DND-41 (cell line): ENCODE results near the gene MINK1.
A peak's percentile ranks its signal among the peaks of the same experiment; 100 is the strongest.

Experiments
- ATAC-seq: fragments of 200-7000 bp; cut with Tn5 transposase; 3 replicates; pipeline ENCODE4 v1.9.1; 2021; ENCODE audit warnings: low read depth; ENCODE audit not compliant: insufficient read depth
- DNase-seq: peaks from one replicate; pipeline ENCODE4 v3.0.0-alpha.2; 2020
- H2AFZ ChIP-seq: 2 replicates; pipeline ENCODE4 v1.6.0; 2012; ENCODE audit warnings: low read depth, low read length
- H3K27ac ChIP-seq: 2 replicates; pipeline ENCODE4 v1.5.1; 2012; ENCODE audit warnings: low read length, inconsistent platforms
- H3K27me3 ChIP-seq: fragments of 200-600 bp; sonication (generic); 2 replicates; pipeline ENCODE4 v1.6.0; 2012; ENCODE audit warnings: low read length, mild to moderate bottlenecking, inconsistent platforms; ENCODE audit not compliant: insufficient read depth, poor library complexity
- H3K36me3 ChIP-seq: 2 replicates; pipeline ENCODE4 v1.5.1; 2012; ENCODE audit warnings: low read length, inconsistent platforms; ENCODE audit not compliant: insufficient read depth
- H3K4me1 ChIP-seq: 2 replicates; pipeline ENCODE4 v1.5.1; 2012; ENCODE audit warnings: mild to moderate bottlenecking, low read length; ENCODE audit not compliant: insufficient read depth
- H3K4me2 ChIP-seq: 2 replicates; pipeline ENCODE4 v1.6.0; 2012; ENCODE audit warnings: mild to moderate bottlenecking, moderate library complexity, low read length, inconsistent platforms; ENCODE audit not compliant: insufficient read depth
- H3K4me3 ChIP-seq, 2 experiments: fragments of 200-600 bp in 1 of 2; shearing (Covaris generic) in 1 of 2; 2 replicates each; pipeline ENCODE4 v1.5.1; 2012 to 2016; ENCODE audit warnings: inconsistent platforms in 2 of 2, low read length in 2 of 2, mild to moderate bottlenecking in 2 of 2, low read depth in 1 of 2, moderate library complexity in 1 of 2
- H3K79me2 ChIP-seq: 2 replicates; pipeline ENCODE4 v1.6.0; 2012; ENCODE audit warnings: low read length, inconsistent platforms; ENCODE audit not compliant: insufficient read depth
- H3K9ac ChIP-seq: 2 replicates; pipeline ENCODE4 v1.6.0; 2012; ENCODE audit warnings: low read depth, mild to moderate bottlenecking, inconsistent platforms, low read length, moderate library complexity
- H3K9me3 ChIP-seq: 2 replicates; pipeline ENCODE4 v1.5.1; 2012; ENCODE audit warnings: low read length, moderate library complexity, mild to moderate bottlenecking, inconsistent platforms; ENCODE audit not compliant: insufficient read depth, severe bottlenecking
- H4K20me1 ChIP-seq: 2 replicates; pipeline ENCODE4 v1.6.0; 2012; ENCODE audit warnings: low read length; ENCODE audit not compliant: insufficient read depth
- CTCF ChIP-seq: IDR thresholded peaks from 2 replicates; pipeline ENCODE4 v1.5.1; 2012; ENCODE audit warnings: borderline replicate concordance, low read length, moderate library complexity, mild to moderate bottlenecking; ENCODE audit not compliant: poor library complexity, severe bottlenecking; ENCODE audit errors: extremely low read depth
- EZH2 ChIP-seq: IDR thresholded peaks from 3 replicates; pipeline ENCODE4 v1.6.1; 2012; ENCODE audit warnings: borderline replicate concordance, low read depth, mild to moderate bottlenecking, moderate library complexity, low read length, inconsistent platforms; ENCODE audit not compliant: severe bottlenecking

MINK1 gene

GRCh38 chr17:4934173-4934979 is 101.2 kb downstream of the MINK1 start:
- Histone ChIP-seq H3K36me3 (peaks cover 25% of the 10 kb centered on the region), H3K27me3 (no peaks in the 10 kb centered on the region), H2AFZ (no peak overlapping the region), H3K9me3 (no peaks in the 10 kb centered on the region), H3K4me2 (no peak overlapping the region), H3K4me1 (peaks cover 14% of the 10 kb centered on the region), H4K20me1 (peaks cover 19% of the 10 kb centered on the region; the same call in 1 of the 2 replicates), H3K4me3 (no peak overlapping the region), H3K9ac (no peak overlapping the region), H3K27ac (no peak overlapping the region), H3K79me2 (peaks cover 15% of the 10 kb centered on the region)
- DNase-seq, result no peak
- peak; percentile 46 for ATAC-seq
- no peak for TF ChIP-seq EZH2
- TF ChIP-seq CTCF, result no peak

DNA sequence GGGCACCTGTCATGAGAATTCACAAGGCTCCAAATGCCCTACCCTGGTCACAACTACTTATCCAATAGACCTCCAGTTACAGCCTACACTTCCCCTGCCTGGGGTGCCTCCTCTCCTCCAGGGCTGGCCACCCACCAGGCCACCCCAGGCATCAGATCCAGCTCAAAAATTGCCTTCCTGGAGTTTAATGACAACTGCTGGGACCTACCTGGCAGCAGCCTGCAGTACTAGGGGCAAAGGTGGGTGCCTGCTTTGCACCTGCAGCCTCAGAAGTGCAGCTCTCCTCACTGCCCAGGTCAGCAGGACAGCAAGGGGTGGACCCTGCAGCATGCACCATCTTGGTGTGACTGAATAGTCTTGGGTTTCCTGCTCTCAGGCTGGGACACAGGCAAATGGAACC is 102.5 kb downstream of the MINK1 start:
- H3K4me3 ChIP-seq, result no peak overlapping the region
- TF ChIP-seq EZH2 (no peak), CTCF (no peak)
- H3K27ac ChIP-seq, result no peak overlapping the region
- no peak overlapping the region for H3K9ac ChIP-seq
- DNase-seq (no peak), ATAC-seq (no peak)
- peaks cover 25% of the 10 kb centered on the region for H3K36me3 ChIP-seq
- H3K27me3 ChIP-seq, result no peaks in the 10 kb centered on the region
- no peak overlapping the region for H3K4me2 ChIP-seq
- no peaks in the 10 kb centered on the region for H3K9me3 ChIP-seq
- H2AFZ ChIP-seq, result no peak overlapping the region
- peaks cover 19% of the 10 kb centered on the region; the same call in 1 of the 2 replicates for H4K20me1 ChIP-seq
- peaks cover 21% of the 10 kb centered on the region for H3K79me2 ChIP-seq
- peaks cover 14% of the 10 kb centered on the region for H3K4me1 ChIP-seq

DNA sequence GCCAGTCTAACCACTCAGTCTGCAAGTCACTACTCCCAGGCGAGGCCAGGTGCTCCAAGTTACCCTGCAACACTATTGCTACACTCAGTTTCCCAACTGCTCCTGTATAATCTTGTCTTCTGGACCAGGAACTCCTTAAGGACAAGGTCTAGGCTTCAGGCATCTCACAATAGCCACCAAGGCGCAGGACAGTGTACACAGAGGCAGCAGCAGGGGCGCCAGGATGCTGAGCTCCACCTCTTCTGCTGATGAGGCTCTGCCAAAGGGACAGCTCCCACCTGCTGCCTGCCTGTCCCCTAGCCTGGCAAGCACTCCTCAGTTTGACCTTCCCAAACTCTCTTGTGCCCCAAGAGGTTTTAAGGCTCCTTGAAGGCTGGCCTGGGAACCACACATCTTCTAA is 103.3 kb downstream of the MINK1 start:
- no peak for DNase-seq
- H3K4me1 ChIP-seq, result peaks cover 21% of the 10 kb centered on the region
- H3K27ac ChIP-seq, result no peak overlapping the region
- H3K79me2 ChIP-seq, result peaks cover 29% of the 10 kb centered on the region
- H3K9me3 ChIP-seq, result no peaks in the 10 kb centered on the region
- TF ChIP-seq CTCF (no peak), EZH2 (no peak)
- ATAC-seq, result no peak
- H3K36me3 ChIP-seq, result peaks cover 29% of the 10 kb centered on the region
- no peak overlapping the region for H3K4me3 ChIP-seq
- no peak overlapping the region for H2AFZ ChIP-seq
- H3K27me3 ChIP-seq, result no peaks in the 10 kb centered on the region
- no peak overlapping the region for H3K4me2 ChIP-seq
- H4K20me1 ChIP-seq, result peaks cover 25% of the 10 kb centered on the region; the same call in 1 of the 2 replicates
- no peak overlapping the region for H3K9ac ChIP-seq
